HEK293 (cell line): Measurements from ENCODE around the gene FHAD1.

Source experiments
- ATF2 ChIP-seq: fragments of 450-650 bp; formaldehyde crosslinking; IDR thresholded peaks from 2 replicates; pipeline ENCODE4 v1.5.1; 2016; ENCODE audit warnings: missing biosample characterization, missing genetic modification characterization, low read depth
- MZF1 ChIP-seq: fragments of 450-650 bp; formaldehyde crosslinking; IDR thresholded peaks from 2 replicates; pipeline ENCODE4 v1.5.1; 2017; ENCODE audit warnings: missing biosample characterization, missing genetic modification characterization, borderline replicate concordance
- ZNF138 ChIP-seq: fragments of 450-650 bp; formaldehyde crosslinking; IDR thresholded peaks from 2 replicates; pipeline ENCODE4 v1.5.1; 2016; ENCODE audit warnings: missing biosample characterization, missing genetic modification characterization, borderline replicate concordance
- ZNF274 ChIP-seq, 2 experiments: fragments of 200-500 bp in 1 of 2; fragments of 450-650 bp in 1 of 2; sonication (Bioruptor generic) in 1 of 2; formaldehyde crosslinking in 1 of 2; IDR thresholded peaks; 2 replicates each; pipeline versions ENCODE4 v1.5.1 to v1.6.1; 2014 to 2016; ENCODE audit warnings: borderline replicate concordance in 1 of 2, inconsistent platforms in 1 of 2, low read length in 1 of 2, missing biosample characterization in 1 of 2, missing genetic modification characterization in 1 of 2

- TF ChIP-seq MZF1 (tag by site-specific recombination) (no peak), ATF2 (tag by site-specific recombination) (no peak), ZNF138 (tag by site-specific recombination) (no peak), ZNF274 (IDR thresholded peaks at IDR 0.05; ENCODE audit: low read length) (no peak), ZNF274 (tag by site-specific recombination; IDR thresholded peaks at IDR 0.05; ENCODE audit: borderline replicate concordance) (no peak)
These were observed 99.5 kb downstream of the FHAD1 start for GRCh38 chr1:15346346-15347030.
